HG03066 (cell line): ENCODE measurements around the gene CLIC6.
"Not testable (repeated sequence)": the region's sequence is repeated elsewhere in the genome, so short reads cannot be mapped to it uniquely, and the experiment has no call there.

Experiments
- ATAC-seq: cut with Tn5 transposase; IDR thresholded peaks from one replicate; pipeline ENCODE4 v1.9.1; 2021; ENCODE audit warnings: low read depth; ENCODE audit not compliant: unreplicated experiment

CLIC6 gene

GRCh38 chr21:34690793-34691175 lies 22.0 kb downstream of the CLIC6 start:
- no peak for ATAC-seq

DNA sequence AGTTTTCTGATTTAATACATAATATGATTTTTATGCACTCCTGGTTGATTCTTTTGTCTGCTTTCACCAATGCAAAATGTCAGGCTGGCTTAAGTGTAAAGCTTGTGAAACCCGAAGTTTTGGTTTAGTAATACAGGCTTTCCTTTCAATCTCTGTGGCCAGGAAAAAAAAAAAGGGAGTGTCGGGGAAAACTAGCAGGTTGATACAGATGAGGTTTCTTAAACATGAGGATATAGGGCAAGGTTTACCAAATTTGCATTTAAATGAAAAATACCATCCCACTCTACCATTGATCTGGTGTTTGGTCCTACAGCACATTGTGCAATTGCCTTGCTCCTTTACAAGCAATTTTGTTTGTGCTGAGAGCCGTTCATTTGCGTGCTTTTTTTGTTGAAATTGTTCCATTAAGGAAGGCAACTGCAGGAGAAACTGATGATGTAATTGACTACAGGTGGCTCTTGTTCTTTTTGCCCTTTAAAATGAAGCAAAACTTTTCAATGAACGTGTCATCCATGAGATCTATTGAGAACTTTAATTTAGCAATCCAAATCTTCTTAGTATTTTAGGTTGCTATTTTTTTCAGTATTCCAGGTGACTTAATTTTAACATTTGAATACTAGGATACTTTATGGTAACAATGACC lies 22.7 kb downstream of the CLIC6 start:
- no peak for ATAC-seq

DNA sequence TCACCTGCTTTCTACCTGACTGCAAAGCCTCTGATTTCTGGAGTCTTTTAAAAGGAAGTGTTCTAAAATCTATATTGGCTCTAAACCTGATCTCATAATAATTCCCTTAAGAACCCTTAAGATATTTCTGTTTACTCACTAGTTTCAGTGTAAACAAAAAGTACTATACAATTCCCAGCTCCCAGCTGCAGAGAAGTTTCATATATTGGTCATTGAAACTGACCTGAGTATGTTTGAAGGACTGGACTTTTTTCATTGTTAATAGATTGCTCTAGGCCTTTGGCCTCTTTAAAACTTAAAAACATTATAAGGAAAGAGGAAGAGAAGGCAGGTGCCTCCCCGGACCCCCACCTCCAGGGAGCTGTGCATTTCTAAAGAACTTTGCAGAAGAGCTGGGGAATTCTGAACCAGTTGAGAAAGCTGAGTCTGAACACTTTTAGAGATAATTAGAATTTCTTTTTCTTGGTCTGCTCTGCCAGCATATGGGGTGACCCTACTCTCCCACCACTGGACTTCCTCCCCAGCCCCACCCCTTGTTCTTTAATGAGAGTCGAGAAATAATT lies 23.7 kb downstream of the CLIC6 start:
- ATAC-seq, result no peak

DNA sequence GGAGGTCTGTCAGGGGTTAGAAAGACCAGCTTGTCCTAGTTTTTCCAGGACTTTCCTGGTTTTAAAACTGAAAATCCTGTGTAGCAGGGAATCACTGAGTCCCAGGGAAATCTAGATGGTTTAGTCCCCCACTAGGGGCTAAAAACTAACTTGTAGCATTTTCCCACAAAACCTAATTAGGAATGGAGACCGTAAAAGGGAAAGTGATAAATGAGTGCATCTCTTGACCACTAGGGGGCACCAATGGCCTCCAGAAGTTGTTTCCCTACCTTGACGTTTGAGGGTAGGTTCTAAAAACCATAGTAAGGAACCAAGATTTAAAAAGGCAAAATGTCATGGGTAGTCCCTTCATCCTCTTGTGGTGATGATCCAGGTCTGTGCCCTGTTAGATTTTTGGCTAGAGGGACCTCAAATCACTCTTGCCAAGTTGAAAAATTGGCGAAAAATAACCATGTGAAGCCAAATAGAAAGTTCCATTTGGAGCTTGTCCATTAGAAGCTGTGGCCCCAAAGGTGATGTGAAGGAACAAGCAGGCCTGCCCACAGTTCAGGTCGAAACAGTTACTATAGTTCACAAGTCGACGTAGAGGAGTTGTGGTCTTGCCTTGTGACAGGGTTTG lies 24.5 kb downstream of the CLIC6 start:
- ATAC-seq, result no peak

DNA sequence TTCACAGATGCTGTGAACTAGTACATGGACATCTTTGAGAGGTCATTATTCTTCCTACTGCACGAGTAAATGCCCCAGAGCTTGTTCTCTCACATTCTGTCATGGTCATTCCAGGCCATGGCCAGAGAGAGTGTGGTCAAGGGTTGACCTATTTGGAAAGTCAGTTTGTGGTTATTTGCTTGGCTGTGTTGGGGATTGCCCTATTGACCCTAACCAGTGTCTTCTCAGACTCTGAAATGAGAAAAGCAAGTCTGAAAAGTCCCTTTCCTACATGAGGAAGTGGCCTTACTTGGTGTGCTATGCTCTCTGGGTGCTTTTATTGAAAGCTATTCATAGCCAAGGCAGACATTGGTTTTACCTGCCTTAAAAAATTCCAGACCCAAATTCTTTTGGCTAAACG lies 26.6 kb downstream of the CLIC6 start:
- ATAC-seq, result peak; percentile 81

GRCh38 chr21:34696121-34696520 lies 27.3 kb downstream of the CLIC6 start:
- ATAC-seq, result no peak

DNA sequence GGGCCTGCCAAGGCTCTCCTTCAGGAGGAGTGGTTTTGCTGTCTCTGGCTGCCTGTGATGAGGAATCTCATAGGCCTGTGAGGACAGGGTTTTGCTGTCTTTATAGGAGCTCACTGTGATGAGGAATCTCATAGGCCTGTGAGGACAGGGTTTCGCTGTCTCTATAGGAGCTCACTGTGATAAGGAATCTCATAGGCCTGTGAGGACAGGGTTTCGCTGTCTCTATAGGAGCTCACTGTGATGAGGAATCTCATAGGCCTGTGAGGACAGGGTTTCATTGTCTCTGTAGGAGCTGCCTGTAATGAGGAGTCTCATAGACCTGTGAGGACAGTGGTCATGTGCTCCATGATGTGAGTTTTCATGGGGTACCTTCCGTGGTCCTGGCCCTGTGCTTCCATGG lies 29.0 kb downstream of the CLIC6 start:
- no peak for ATAC-seq

DNA sequence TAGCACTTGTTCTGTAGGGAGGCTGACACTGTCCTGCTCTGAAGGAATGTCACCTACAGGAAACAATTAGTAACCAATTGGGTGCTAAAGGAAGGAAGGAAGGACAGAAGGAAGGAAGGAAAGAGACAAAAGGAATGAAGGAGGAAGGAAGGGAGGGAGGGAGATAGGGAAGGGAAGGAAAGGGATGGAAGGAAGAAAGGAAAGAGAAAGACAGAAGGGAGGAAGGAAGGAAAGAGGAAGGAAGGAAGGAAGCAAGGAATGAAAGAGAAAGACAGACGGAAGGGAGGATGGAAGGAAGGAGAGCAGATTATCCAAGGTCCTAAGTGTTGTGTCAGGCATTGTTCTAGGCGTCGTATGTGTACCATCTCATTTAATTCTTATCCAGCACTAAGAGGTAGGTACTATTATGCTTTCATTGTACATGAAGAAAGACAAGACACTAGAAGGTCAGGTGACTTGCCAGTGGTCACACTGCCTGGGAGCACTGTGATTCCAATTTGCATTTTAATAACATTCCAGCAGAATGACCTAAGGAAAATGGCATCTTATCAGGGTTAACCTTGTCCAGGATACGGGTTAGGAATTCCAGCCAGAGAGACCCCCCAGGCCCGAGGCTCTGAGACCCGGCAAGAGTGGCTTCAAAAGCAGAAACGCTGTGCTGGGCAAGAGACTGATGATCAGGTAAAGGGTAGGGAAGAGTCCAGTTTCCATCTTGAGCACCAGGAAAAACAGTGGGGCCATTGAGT lies 29.6 kb downstream of the CLIC6 start:
- ATAC-seq, result no peak

DNA sequence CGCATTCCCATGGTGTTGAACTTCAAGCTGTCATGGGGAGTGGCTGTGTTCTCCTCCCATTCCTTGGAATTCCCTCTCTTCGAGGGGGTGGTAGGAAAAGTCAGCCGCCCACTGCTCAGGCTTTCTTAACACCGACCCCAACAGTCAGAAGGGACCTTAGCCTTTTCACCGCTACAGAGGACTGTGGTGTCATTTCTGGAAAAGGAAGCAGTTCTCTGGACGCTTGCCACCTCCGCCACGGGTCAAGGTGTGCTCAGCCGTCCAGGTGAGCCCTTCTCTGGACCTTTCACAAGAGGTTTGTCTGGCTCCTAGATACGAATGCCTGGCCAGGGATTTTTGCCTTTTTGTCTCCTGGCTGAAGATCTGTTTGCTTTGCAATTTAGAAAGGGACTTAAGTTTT lies 31.8 kb downstream of the CLIC6 start:
- ATAC-seq, result no peak

DNA sequence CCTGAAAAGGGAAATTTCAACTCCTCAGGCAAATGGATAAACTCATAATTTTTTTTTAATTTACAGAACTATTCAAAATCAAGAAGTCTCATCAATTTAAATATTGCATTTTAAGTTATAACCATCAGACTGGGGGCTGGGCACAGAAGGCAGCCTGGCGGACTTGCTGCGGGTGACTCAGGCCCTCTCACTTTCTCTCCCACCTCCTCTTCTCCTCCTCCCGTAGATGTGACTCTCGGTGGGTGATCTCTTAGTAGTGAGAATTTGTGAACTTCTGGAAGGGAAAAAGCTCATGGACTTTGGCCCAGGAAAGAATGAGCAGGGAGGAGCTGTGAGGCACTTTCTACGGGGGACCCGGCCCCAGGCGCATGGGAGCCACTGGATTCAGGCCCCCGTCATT lies 32.9 kb downstream of the CLIC6 start:
- ATAC-seq, result no peak

DNA sequence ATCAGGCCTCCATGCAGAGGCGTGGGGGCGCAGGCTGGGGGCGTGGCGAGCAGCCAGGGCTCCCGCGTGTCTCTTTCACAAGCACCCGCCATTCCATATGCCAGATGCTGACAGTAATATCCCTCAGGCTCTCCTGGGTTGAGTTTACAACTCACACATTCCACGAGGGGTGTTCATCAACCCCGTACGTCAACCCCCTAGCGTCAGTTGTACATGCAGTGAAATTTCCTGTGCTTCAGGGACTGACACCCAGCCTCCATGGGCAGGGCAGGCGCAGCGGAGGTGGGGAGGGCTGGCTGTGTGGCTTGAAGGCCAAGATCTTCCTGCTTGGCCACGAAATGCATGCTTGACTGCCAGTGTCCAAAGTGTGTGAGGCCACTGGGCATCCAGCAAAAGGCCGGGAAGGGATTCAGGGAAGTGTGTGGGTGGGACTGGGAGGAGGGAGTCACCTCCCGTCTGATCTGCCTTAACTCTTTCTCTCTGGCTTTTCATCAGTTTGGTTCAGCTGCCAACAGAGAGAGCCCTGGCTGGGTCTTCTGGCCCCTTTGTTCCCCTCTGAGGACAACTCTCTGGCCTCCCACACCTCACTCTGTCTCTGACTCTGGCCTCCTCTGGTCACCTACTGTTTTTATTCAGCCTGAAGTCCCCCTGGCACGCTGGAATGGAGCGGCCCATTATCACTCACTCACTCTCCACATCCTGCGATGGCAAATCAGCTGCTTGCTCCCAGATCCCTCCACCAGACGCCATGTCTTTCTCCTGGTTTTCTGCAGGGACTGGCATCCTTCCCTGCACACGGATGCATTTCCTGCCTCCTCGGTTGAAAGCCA lies 33.8 kb downstream of the CLIC6 start:
- ATAC-seq, result no peak

GRCh38 chr21:34703571-34703970 lies 34.8 kb downstream of the CLIC6 start:
- ATAC-seq, result no peak

GRCh38 chr21:34704119-34704518 lies 35.3 kb downstream of the CLIC6 start:
- ATAC-seq, result no peak

DNA sequence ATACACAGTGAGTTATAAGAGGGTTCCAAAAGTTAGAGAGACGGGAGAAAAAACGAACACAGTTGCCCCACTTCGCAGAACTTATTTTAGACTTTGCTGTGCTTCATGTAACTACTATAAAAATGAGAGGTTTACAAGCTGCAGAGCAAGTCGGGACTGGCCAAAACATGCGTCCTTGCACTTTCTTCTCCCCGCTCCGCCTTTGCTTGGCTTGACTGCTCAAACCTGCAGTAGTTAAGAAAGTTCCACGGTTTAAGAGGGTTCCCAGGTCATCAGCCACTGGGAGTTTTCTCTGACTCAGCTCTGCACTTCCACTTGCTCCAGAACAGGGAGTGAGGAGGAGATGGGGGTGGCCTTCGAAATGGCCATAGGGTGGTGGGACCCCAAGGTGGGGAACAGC lies 36.2 kb downstream of the CLIC6 start:
- ATAC-seq, result no peak

DNA sequence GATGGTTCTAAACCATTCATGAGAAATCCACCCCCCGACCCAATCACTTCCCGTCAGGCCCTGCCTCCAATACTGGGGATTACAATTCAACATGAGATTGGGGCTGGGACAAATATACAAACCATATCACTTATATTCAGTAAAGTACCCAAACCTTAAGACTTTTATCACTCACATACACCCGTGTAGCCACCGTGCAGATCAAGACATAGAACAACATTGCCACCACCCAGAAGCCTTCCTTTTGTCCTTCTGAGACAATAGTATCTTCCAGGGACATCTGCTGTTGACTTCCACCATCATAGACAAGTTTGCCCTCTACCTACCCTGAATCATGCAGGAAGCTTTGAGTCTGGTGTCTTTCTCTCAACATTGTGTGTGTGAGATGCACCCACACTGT lies 37.5 kb downstream of the CLIC6 start:
- ATAC-seq, result no peak

- ATAC-seq, result peak; percentile 82
Measured at GRCh38 chr21:34707876-34708325, 39.1 kb downstream of the CLIC6 start.

GRCh38 chr21:34713621-34714020 lies 44.8 kb downstream of the CLIC6 start:
- no peak for ATAC-seq

DNA sequence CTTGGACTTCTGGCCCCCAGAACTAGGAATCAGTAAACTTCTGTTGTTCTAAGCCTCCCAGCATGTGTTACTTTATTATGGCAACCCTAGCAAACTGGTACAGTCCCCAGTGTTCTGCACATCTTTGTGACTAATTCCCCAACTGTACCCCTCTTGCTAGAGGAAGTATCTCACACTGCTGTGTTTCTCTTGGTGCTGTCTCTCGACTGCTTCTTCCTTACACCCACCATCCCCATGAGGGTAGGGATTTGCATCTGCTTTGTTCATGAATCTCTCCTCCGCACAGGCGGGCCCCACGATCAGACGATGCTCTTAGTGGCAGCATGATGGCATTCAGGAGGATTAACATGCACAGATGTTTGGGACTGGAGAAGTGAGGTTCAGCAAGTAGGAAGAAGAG lies 46.7 kb downstream of the CLIC6 start:
- ATAC-seq, result no peak

- no peak for ATAC-seq
Measured at GRCh38 chr21:34715985-34716596, 47.3 kb downstream of the CLIC6 start.

DNA sequence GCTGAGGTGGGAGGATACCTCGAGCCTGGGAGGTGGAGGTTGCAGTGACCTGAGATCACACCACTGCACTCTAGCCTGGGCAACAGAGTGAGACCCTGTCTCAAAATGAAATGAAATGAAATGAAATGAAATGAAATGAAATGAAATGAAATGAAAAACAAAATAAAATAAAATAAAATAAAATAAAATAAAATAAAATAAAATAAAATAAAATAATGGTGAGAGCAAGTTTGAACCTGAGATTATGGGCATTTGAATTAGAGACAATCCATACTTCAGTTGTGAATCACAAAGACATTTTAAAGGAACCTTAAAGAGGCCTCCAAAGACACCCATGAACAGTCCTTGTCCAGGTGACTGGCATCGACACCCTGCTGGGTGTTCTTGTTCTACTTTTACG lies 49.7 kb downstream of the CLIC6 start:
- not testable (repeated sequence) for ATAC-seq
